Ishikawa (cell line): ENCODE results near the gene NAV2.

Experiments
- CEBPB ChIP-seq: IDR thresholded peaks from 2 replicates; pipeline ENCODE4 v1.6.1; 2012
- CREB1 ChIP-seq: IDR thresholded peaks from 2 replicates; pipeline ENCODE4 v1.6.1; 2012; ENCODE audit warnings: low read depth
- EGR1 ChIP-seq: IDR thresholded peaks from 2 replicates; pipeline ENCODE4 v1.6.1; 2012
- EP300 ChIP-seq: IDR thresholded peaks from 2 replicates; pipeline ENCODE4 v1.6.1; 2012; ENCODE audit warnings: borderline replicate concordance
- FOXM1 ChIP-seq: IDR thresholded peaks from 2 replicates; pipeline ENCODE4 v1.6.1; 2012; ENCODE audit warnings: low read depth, borderline replicate concordance
- NFIC ChIP-seq: IDR thresholded peaks from 2 replicates; pipeline ENCODE4 v1.6.1; 2012
- RAD21 ChIP-seq: IDR thresholded peaks from 2 replicates; pipeline ENCODE4 v1.6.1; 2012; ENCODE audit warnings: low read depth
- TAF1 ChIP-seq: IDR thresholded peaks from 2 replicates; pipeline ENCODE4 v1.6.1; 2012; ENCODE audit warnings: low read depth, mild to moderate bottlenecking
- TEAD4 ChIP-seq: IDR thresholded peaks from 2 replicates; pipeline ENCODE4 v1.6.1; 2012
- ZBTB7A ChIP-seq: IDR thresholded peaks from 2 replicates; pipeline ENCODE4 v1.6.1; 2012; ENCODE audit warnings: low read depth
- TF ChIP-seq, protein P1 (sequence below): IDR thresholded peaks from 2 replicates; pipeline ENCODE4 v1.6.1; 2012
- TF ChIP-seq, protein P2 (sequence below): IDR thresholded peaks from 2 replicates; pipeline ENCODE4 v1.6.1; 2012
- TF ChIP-seq, protein P3 (sequence below): IDR thresholded peaks from 2 replicates; pipeline ENCODE4 v1.6.1; 2012; ENCODE audit warnings: low read depth, mild to moderate bottlenecking

DNA sequence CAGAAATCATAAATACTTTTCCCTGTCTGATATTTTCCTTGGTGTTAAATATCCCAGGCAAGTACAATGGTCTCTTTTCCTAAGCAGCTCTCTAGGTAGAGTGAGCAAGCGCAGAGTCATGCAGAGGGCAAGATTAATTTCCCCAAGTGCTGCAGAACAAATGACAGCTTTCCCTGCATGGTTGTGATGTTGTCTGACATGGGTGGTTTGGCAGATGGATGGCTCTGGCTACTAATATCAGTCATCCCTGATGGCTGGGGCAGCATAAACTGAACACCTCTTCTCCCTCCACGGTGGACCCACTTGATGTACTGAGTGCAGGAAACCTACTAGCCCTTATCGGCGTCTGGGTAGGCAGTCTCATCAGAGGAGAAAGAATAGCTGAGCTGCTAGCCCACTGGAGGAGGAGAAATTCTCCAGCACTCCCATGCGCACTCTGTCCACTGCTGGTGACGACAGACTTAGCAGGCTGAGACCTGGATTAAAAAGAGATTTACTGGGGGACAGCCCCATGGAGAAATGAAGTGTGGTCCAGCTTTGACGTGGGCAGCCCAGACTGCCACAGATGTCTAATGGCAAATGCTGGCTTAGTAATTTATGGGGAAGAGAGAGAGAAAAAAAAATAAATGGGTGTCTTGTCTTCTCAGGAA is 244.8 kb downstream of the NAV2 start:
- TF ChIP-seq, protein P1, sequence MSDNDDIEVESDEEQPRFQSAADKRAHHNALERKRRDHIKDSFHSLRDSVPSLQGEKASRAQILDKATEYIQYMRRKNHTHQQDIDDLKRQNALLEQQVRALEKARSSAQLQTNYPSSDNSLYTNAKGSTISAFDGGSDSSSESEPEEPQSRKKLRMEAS, result no peak
- no peak for TF ChIP-seq CREB1
- no peak for TF ChIP-seq TEAD4
- no peak for TF ChIP-seq TAF1
- no peak for TF ChIP-seq FOXM1
- TF ChIP-seq, protein P2, sequence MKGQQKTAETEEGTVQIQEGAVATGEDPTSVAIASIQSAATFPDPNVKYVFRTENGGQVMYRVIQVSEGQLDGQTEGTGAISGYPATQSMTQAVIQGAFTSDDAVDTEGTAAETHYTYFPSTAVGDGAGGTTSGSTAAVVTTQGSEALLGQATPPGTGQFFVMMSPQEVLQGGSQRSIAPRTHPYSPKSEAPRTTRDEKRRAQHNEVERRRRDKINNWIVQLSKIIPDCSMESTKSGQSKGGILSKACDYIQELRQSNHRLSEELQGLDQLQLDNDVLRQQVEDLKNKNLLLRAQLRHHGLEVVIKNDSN, result no peak
- TF ChIP-seq EP300, result no peak
- TF ChIP-seq RAD21, result no peak
- no peak for TF ChIP-seq ZBTB7A
- no peak for TF ChIP-seq EGR1
- TF ChIP-seq, protein P3, sequence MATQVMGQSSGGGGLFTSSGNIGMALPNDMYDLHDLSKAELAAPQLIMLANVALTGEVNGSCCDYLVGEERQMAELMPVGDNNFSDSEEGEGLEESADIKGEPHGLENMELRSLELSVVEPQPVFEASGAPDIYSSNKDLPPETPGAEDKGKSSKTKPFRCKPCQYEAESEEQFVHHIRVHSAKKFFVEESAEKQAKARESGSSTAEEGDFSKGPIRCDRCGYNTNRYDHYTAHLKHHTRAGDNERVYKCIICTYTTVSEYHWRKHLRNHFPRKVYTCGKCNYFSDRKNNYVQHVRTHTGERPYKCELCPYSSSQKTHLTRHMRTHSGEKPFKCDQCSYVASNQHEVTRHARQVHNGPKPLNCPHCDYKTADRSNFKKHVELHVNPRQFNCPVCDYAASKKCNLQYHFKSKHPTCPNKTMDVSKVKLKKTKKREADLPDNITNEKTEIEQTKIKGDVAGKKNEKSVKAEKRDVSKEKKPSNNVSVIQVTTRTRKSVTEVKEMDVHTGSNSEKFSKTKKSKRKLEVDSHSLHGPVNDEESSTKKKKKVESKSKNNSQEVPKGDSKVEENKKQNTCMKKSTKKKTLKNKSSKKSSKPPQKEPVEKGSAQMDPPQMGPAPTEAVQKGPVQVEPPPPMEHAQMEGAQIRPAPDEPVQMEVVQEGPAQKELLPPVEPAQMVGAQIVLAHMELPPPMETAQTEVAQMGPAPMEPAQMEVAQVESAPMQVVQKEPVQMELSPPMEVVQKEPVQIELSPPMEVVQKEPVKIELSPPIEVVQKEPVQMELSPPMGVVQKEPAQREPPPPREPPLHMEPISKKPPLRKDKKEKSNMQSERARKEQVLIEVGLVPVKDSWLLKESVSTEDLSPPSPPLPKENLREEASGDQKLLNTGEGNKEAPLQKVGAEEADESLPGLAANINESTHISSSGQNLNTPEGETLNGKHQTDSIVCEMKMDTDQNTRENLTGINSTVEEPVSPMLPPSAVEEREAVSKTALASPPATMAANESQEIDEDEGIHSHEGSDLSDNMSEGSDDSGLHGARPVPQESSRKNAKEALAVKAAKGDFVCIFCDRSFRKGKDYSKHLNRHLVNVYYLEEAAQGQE, result no peak
- no peak for TF ChIP-seq CEBPB
- no peak for TF ChIP-seq NFIC
